GM12874 (cell line): ENCODE results near the gene CROCC2.

ENCODE experiments used
- CTCF ChIP-seq: IDR thresholded peaks from 2 replicates; pipeline ENCODE4 v1.5.1; 2011; ENCODE audit warnings: low read depth, mild to moderate bottlenecking, control low read depth, low read length, moderate library complexity; ENCODE audit not compliant: insufficient read depth

CROCC2 gene

GRCh38 chr2:240895656-240896388, 10.3 kb upstream of the CROCC2 start, which contains the start of gene MAB21L4:
Gene MAB21L4 (minus strand): TSS chr2:240896156. CDS start chr2:240895997, 159 bp downstream.
- TF ChIP-seq CTCF: no peak

DNA sequence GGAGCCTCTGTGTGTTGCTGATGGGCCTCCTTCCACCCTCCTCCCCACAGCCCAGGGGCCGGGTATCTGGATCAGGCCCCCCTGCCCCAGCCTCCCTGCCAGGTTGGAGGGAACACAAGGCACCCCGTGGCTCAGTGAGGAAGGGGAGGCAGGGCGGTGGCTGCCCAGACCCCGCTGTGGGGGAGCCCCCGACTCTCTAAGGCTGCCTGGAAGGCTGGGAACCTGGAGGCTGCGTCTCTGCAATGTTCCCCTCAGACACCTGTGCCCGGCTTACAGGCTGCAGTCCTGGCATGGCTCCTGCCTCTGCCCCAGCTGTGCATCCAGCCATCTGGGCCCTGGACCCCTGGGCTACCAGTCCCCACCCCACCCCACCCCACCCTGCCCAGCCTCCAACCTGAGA, 9.7 kb upstream of the CROCC2 start:
- TF ChIP-seq CTCF: no peak

DNA sequence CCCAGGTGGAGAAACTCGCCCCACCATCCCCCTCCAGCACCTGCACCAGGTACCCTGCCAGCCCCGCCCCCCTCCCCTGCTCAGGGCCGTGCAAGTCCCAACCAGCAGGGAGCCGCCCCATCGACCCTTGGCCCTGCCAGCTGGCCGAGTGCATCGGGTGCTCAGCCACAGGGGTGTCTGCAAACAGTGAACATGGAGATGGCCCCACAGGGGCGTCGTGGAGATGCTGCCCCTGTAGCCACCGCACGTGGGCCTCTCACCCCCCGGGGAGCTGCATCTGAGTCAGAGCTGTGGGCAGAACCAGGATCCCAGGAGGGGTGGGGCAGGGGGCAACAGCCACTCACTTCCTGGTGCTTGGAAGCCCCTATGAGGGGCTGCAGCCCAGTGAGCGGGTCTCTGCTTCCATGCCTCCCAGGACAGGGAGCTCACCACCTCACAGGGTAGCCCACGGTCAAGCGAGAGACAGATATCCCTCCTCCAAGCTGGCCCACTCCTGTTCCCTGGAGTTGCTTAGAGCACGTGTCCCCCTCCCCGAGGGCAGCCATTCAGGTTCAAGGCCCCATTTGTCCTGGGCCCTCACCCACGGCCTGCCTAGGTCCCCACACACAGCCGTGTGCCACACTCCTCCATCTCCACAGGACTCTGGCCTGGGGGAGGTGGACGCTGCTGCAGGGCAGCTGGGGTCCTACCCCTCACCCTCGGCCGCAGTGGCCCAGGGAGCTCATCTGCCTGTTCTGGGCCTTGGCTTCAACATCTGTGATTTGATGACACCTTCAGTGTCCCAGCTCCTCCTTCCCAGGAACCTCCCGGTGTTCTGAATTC, 9.1 kb upstream of the CROCC2 start:
- no peak for TF ChIP-seq CTCF

GRCh38 chr2:240898108-240898730, 7.9 kb upstream of the CROCC2 start:
- TF ChIP-seq CTCF: no peak

DNA sequence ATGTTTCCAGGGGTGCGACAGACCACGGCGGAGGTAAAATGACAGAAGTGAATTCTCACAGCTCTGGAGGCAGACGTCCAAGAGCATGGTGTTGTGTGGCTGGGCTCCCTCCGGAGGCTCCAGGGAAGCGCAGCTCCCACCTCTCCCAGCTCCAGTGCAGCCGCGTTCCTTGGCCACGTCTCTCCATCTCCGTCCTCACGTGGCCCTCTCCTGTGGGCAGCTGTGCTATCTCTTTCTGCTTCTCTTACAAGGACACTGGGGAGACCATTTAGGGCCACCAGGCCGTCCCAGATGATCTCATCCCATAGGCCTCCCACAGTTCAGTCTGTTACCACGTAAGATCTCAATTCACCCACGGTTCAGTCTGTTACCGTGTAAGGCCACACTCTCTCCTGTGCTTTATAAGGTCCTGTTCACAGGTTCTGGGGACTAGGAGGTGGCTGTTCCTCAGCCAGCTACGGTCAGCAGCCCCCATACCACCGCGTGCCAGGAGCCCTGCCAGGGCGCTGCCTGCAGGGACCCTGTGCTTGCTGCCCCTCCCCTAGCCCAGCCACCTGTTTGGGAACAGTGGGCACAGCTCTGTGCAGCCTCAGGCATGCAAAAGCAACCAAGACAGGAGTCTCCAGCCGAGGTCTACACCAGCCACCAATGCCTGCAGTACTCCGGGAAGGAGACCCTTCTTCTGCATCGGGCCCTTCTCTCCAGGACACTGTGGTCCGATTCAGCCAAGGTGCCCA, 7.2 kb upstream of the CROCC2 start:
- TF ChIP-seq CTCF: no peak

DNA sequence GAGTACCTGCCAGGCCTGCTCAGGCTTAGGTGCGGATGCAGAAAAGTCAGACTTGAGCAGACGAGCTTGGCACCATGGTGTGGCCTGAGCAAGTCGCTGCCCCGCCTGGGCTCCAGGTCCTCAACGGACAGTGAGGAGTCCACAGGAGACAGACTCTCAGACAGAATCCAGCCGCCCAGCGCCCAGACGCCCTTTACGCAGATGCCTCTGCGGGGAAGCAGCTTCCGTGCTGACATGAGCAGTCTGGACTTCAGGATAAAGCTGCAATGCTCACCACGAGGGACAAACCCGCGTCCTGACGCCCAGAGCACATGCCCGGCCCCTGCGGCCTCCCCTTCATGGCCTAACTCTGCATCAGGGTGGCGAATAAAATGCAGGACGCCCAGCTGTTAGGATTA, 6.7 kb upstream of the CROCC2 start:
- no peak for TF ChIP-seq CTCF
